ENCODE data around the gene IL22RA1. TPM values are rescaled to one million over a fixed set of nuclear protein-coding genes. Genes with fewer than 3 reads are reported as not detected.

IL22RA1 gene
- total and polyA plus RNA-seq, 2 of the 8 experiments (the other 6 are each of a cell fraction or from before 2014, with no cell fraction given): 0.17 to 0.32 TPM

GRCh38 chr1:24123611-24124010 is 19.3 kb downstream of the IL22RA1 start:
- no peak overlapping the region for H3K14ac ChIP-seq (ENCODE audit: insufficient read length)
- H3K4ac ChIP-seq (replicated peaks; ENCODE audit: insufficient read length, low read depth, low read length): no peak overlapping the region
- no peaks in the 10 kb centered on the region for H3K36me3 ChIP-seq (ENCODE audit: control insufficient read depth in 2 of 4, insufficient read depth in 4 of 4, low read length in 3 of 4)
- WGBS, 2 experiments (ENCODE audit: extremely low coverage in 1 of 2, insufficient coverage in 1 of 2, insufficient read length in 1 of 2, insufficient replicate concordance in 2 of 2, low coverage in 1 of 2, low lambda C conversion rate in 2 of 2, missing lambda C conversion rate in 1 of 2): 74% methylated on average over 6 of the region's 6 CpGs; no CpG with 5 or more reads in 1 of the 2 experiments
- H3K27ac ChIP-seq (ENCODE audit: low read depth, low read length): no peak overlapping the region
- no peaks in the 10 kb centered on the region; a peak in 2 of 7 replicates for H3K27me3 ChIP-seq (replicated peaks in 1 of 4; ENCODE audit: control insufficient read depth in 3 of 4, extremely low read depth in 1 of 4, insufficient read depth in 3 of 4, low read length in 3 of 4)
- H4K5ac ChIP-seq (ENCODE audit: insufficient read length, low read depth, low read length): no peak overlapping the region
- no peak overlapping the region for H2BK12ac ChIP-seq (ENCODE audit: low read depth, low read length)
- no peak overlapping the region for H3K23ac ChIP-seq (ENCODE audit: insufficient read length)
- TF ChIP-seq TEAD4 (IDR thresholded peaks at IDR 0.05; ENCODE audit: low read depth, low read length): no peak
- TF ChIP-seq CBX8 (IDR thresholded peaks at IDR 0.05; ENCODE audit: borderline replicate concordance, low read depth, low read length): no peak
- no peak for TF ChIP-seq CHD1 (IDR thresholded peaks at IDR 0.05; ENCODE audit: low read depth, low read length)
- no peak for TF ChIP-seq TAF7 (optimal IDR thresholded peaks at IDR 0.05; ENCODE audit: borderline replicate concordance, low read depth, low read length)
- TF ChIP-seq RBBP5 (IDR thresholded peaks at IDR 0.05; ENCODE audit: borderline replicate concordance, low read depth, low read length): no peak
- TF ChIP-seq, protein P1, sequence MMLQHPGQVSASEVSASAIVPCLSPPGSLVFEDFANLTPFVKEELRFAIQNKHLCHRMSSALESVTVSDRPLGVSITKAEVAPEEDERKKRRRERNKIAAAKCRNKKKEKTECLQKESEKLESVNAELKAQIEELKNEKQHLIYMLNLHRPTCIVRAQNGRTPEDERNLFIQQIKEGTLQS (IDR thresholded peaks at IDR 0.05; ENCODE audit: insufficient read depth, low read depth, low read length): no peak
- no peak for TF ChIP-seq ZNF274 (IDR thresholded peaks at IDR 0.05; ENCODE audit: borderline replicate concordance, extremely low read depth, low read length)
- TF ChIP-seq SP4 (IDR thresholded peaks at IDR 0.05; ENCODE audit: low read length): no peak
- H2BK5ac ChIP-seq (ENCODE audit: low read depth, low read length): no peak overlapping the region
- no peak overlapping the region for H4K91ac ChIP-seq (replicated peaks; ENCODE audit: insufficient read length, low read length)
- ChIA-PET CTCF (ENCODE audit: partially characterized antibody) (interaction anchor here (1.1 to 1.5 kb wide), 2 partner anchors 11 to 28 kb away, joined by 3 read pairs; no protein-coding TSS in a partner anchor), POLR2A (ENCODE audit: partially characterized antibody) (interaction anchor here (1.5 kb wide), 1 partner anchor 27 kb away, joined by 4 read pairs; no protein-coding TSS in a partner anchor)
- peaks cover 0 to 2% (median 0%) of the 10 kb centered on the region in 4 experiments; a peak in 4 of 7 replicates for H3K4me1 ChIP-seq (replicated peaks in 1 of 4; ENCODE audit: control insufficient read depth in 3 of 4, insufficient read depth in 4 of 4, low read length in 3 of 4)
- no peaks in the 10 kb centered on the region for H3K23me2 ChIP-seq (ENCODE audit: low read depth, low read length)
- no peak overlapping the region for H2BK120ac ChIP-seq (replicated peaks; ENCODE audit: low read depth, low read length)
- no peak overlapping the region for H2BK20ac ChIP-seq (ENCODE audit: low read length)
- no peak overlapping the region for H3K56ac ChIP-seq (replicated peaks; ENCODE audit: insufficient read length, low read depth, low read length)
- H3K18ac ChIP-seq (ENCODE audit: extremely low read depth, low read length): no peak overlapping the region
- no peaks in the 10 kb centered on the region for H3K79me1 ChIP-seq (ENCODE audit: low read depth, low read length)
- no peak overlapping the region for H3K9ac ChIP-seq (replicated peaks in 1 of 4; ENCODE audit: extremely low read depth in 1 of 4, low read depth in 3 of 4, low read length in 3 of 4)
- DNase-seq (ENCODE audit: low read depth in 1 of 2, low spot score in 2 of 2): no peak
- H3K9me3 ChIP-seq (ENCODE audit: insufficient read depth in 2 of 2, low read depth in 1 of 2, low read length in 1 of 2): no peaks in the 10 kb centered on the region
- no peak overlapping the region for H2BK15ac ChIP-seq (ENCODE audit: low read length)
- no peaks in the 10 kb centered on the region for H3K79me2 ChIP-seq (ENCODE audit: control insufficient read depth in 1 of 2, insufficient read depth in 2 of 2, low read length in 2 of 2)
- no peaks in the 10 kb centered on the region for H4K20me1 ChIP-seq (replicated peaks in 1 of 2; ENCODE audit: control insufficient read depth in 1 of 2, insufficient read depth in 2 of 2, low read length in 2 of 2)
- H3K4me3 ChIP-seq (ENCODE audit: extremely low read depth in 1 of 4, insufficient read depth in 2 of 4, low read depth in 3 of 4, low read length in 4 of 4): no peak overlapping the region
- H3K4me2 ChIP-seq (ENCODE audit: insufficient read depth in 1 of 2, low read depth in 2 of 2, low read length in 2 of 2): no peak overlapping the region
- no peak overlapping the region for H4K8ac ChIP-seq (ENCODE audit: extremely low read depth, insufficient read depth, low read length)
- H2AK5ac ChIP-seq (ENCODE audit: low read depth, low read length): no peak overlapping the region
- no peak for FAIRE-seq
- H2AFZ ChIP-seq (ENCODE audit: low read length): no peak overlapping the region
